Testis (tissue), 3 donors: ENCODE measurements around the gene CCDC14. TPM values are rescaled to one million over a fixed set of nuclear protein-coding genes. Genes with fewer than 3 reads are reported as not detected.

Experiments used
- DNase-seq: peaks from one replicate; pipeline ENCODE4 v3.0.0-alpha.2; 2019
- H3K27ac ChIP-seq, 2 donors: fragments of 200-600 bp; sonication (generic); one replicate each; pipeline ENCODE4 v1.5.1; 2019
- H3K27me3 ChIP-seq: fragments of 200-600 bp; sonication (generic); one replicate; pipeline ENCODE4 v1.5.1; 2019
- H3K36me3 ChIP-seq: fragments of 200-600 bp; sonication (generic); one replicate; pipeline ENCODE4 v1.5.1; 2017; ENCODE audit warnings: low read depth; ENCODE audit errors: missing control alignments
- H3K4me1 ChIP-seq: fragments of 200-600 bp; sonication (generic); one replicate; pipeline ENCODE4 v1.5.1; 2019
- H3K4me3 ChIP-seq, 2 donors: fragments of 200-600 bp; sonication (generic); one replicate each; pipeline ENCODE4 v1.5.1; 2017 to 2019
- H3K9me3 ChIP-seq: fragments of 200-600 bp; sonication (generic); one replicate; pipeline ENCODE4 v1.5.1; 2017
- POLR2A ChIP-seq: fragments of 450-650 bp; IDR thresholded peaks from one replicate; pipeline ENCODE4 v1.6.1; 2017; ENCODE audit warnings: antibody characterized with exemption, mild to moderate bottlenecking, moderate library complexity
- WGBS, 2 donors: methylation state at CpG; one replicate each; pipeline ENCODE4 v1.1.5; 2018; 5-methylcytosine and 5-hydroxymethylcytosine counted together
- intact Hi-C: fragments of 100-400 bp; cut with DNase I; formaldehyde crosslinking; loops from one replicate; pipeline ENCODE4 v1.15.1; 2023; ENCODE audit warnings: low total_unique reads
- polyA plus RNA-seq: library from polyadenylated mRNA; stranded (reverse); fragments of 350-450 nt; fragmentation: Illumina TruSeq; extraction: RNeasy Lipid Tissue Mini Kit (QIAGEN cat#74804); gene quantifications from one replicate; pipeline ENCODE4 v1.2.3, GENCODE V29; 2014; ENCODE audit warnings: low read depth, low replicate concordance; ENCODE audit not compliant: insufficient read depth
- total RNA-seq, 2 donors: library from RNA; depleted of rRNA; stranded (reverse); fragments of >200 nt; gene quantifications; one replicate each; pipeline ENCODE4 v1.2.3, GENCODE V29; 2016
- TF ChIP-seq, protein P1 (sequence below), 3 experiments: fragments of 450-650 bp in 2 of 3; fragments of 200-600 bp in 1 of 3; sonication (generic) in 1 of 3; IDR thresholded peaks; one replicate each; pipeline ENCODE4 v1.5.1; 2016 to 2019; ENCODE audit warnings: antibody characterized with exemption in 3 of 3, mild to moderate bottlenecking in 2 of 3, moderate library complexity in 1 of 3

Gene CCDC14
- total and polyA plus RNA-seq, 3 donors from 2014 or later, result 33.3 to 101 (median 63.7) TPM

DNA sequence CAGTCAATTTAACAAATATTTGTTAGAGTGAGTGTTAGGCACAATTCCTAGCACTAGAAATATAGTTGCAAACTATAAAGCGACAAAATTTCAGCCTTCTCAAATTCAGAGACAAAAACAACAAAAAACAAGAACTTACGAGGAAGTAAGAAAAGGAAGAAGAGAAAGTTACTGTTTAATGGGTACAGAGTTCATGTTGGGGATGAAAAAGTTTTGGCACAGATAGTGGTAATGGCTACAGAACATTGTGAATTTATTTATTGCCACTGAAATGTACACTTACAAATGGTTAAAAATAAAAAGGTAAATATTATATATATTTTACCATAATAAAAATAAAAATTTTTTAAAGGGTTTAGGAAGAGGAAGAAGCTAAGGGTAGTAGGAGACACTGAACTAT is 21.3 kb downstream of the CCDC14 start:
- no peak for DNase-seq
- H3K27me3 ChIP-seq, result no peaks in the 10 kb centered on the region
- TF ChIP-seq, protein P1, sequence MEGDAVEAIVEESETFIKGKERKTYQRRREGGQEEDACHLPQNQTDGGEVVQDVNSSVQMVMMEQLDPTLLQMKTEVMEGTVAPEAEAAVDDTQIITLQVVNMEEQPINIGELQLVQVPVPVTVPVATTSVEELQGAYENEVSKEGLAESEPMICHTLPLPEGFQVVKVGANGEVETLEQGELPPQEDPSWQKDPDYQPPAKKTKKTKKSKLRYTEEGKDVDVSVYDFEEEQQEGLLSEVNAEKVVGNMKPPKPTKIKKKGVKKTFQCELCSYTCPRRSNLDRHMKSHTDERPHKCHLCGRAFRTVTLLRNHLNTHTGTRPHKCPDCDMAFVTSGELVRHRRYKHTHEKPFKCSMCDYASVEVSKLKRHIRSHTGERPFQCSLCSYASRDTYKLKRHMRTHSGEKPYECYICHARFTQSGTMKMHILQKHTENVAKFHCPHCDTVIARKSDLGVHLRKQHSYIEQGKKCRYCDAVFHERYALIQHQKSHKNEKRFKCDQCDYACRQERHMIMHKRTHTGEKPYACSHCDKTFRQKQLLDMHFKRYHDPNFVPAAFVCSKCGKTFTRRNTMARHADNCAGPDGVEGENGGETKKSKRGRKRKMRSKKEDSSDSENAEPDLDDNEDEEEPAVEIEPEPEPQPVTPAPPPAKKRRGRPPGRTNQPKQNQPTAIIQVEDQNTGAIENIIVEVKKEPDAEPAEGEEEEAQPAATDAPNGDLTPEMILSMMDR (IDR thresholded peaks at IDR 0.05), result no peak
- TF ChIP-seq POLR2A, result no peak
- intact Hi-C loops, result no loop called here
- H3K9me3 ChIP-seq, result no peaks in the 10 kb centered on the region
- no peaks in the 10 kb centered on the region for H3K36me3 ChIP-seq
- no peaks in the 10 kb centered on the region for H3K4me1 ChIP-seq
- 90 to 93% methylated on average over 2 of the region's 2 CpGs for WGBS, 2 donors
- H3K4me3 ChIP-seq, result no peak overlapping the region
- H3K27ac ChIP-seq, result no peak overlapping the region

DNA sequence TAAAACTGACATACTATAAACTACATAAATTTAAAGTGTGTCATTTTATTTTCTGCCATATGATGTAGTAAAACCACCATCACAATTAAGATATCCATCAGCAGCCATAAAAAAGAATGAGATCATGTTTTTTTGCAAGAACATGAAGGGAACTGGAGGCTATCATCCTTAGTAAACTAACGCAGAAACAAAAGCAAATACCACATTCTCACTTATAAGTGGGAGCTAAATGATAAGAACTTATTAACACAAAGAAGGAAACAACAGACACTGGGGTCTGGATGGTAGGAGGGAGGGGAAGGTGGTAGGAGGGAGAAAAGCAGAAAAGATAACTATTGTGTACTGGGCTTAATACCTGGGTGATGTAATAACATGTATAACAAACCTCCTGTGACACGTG is 24.6 kb downstream of the CCDC14 start:
- Histone ChIP-seq H3K9me3 (no peaks in the 10 kb centered on the region), H3K27me3 (no peaks in the 10 kb centered on the region), H3K4me1 (no peaks in the 10 kb centered on the region), H3K27ac (no peak overlapping the region), H3K36me3 (no peaks in the 10 kb centered on the region), H3K4me3 (no peak overlapping the region)
- DNase-seq, result no peak
- intact Hi-C loops, result no loop called here
- 61 to 80% methylated on average over 2 of the region's 2 CpGs for WGBS, 2 donors
- TF ChIP-seq, protein P1 (IDR thresholded peaks at IDR 0.05), result no peak
- no peak for TF ChIP-seq POLR2A

DNA sequence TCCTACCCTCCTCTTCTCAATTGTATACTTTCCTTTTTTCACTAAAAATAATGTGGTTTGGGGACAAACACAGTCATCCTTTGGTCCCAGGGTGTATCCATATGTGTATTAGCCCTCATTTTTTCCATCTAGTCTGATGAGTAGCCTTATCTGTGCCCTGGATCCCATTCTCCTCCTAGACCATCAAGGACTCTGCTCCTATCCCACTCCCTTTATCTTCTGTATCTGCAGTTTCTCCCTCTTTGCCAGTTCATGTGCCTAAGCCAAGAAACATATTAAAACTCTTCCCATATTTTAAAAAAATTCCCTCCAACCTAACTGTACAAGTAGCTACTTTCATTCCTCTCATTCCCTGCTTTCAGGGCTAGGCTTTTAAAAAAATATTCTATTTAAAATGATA is 25.2 kb downstream of the CCDC14 start:
- no peak for TF ChIP-seq POLR2A
- TF ChIP-seq, protein P1 (IDR thresholded peaks at IDR 0.05), result no peak
- Histone ChIP-seq H3K36me3 (no peaks in the 10 kb centered on the region), H3K27ac (no peak overlapping the region), H3K4me1 (no peaks in the 10 kb centered on the region), H3K27me3 (no peaks in the 10 kb centered on the region), H3K9me3 (no peaks in the 10 kb centered on the region), H3K4me3 (no peak overlapping the region)
- DNase-seq, result no peak
- intact Hi-C loops, result no loop called here

DNA sequence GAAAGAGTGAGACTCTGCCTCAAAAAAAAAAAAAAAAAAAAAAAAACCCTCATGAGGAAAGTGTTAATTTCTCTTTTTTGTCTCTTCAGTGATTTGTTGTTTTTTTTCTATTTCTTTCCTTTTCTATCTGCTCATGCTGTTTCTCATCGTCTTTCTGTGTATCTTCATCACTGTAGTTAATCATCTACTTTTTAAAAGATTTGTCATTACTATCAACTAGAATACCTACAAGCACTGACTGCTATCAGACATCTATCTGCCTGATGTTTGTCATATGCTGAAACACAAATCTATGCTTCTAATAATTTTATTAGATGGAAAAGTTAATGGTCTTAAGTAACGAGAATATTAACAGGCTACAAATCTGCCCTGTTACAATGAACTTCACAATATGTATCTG is 26.8 kb downstream of the CCDC14 start:
- TF ChIP-seq, protein P1 (IDR thresholded peaks at IDR 0.05), result no peak
- no peak for TF ChIP-seq POLR2A
- no peak overlapping the region for H3K27ac ChIP-seq
- H3K4me1 ChIP-seq, result no peaks in the 10 kb centered on the region
- H3K9me3 ChIP-seq, result no peaks in the 10 kb centered on the region
- no peak overlapping the region for H3K4me3 ChIP-seq
- intact Hi-C loops, result no loop called here
- no peak for DNase-seq
- WGBS, 2 donors, result 78 to 85% methylated on average over 2 of the region's 2 CpGs
- no peaks in the 10 kb centered on the region for H3K27me3 ChIP-seq
- no peaks in the 10 kb centered on the region for H3K36me3 ChIP-seq

DNA sequence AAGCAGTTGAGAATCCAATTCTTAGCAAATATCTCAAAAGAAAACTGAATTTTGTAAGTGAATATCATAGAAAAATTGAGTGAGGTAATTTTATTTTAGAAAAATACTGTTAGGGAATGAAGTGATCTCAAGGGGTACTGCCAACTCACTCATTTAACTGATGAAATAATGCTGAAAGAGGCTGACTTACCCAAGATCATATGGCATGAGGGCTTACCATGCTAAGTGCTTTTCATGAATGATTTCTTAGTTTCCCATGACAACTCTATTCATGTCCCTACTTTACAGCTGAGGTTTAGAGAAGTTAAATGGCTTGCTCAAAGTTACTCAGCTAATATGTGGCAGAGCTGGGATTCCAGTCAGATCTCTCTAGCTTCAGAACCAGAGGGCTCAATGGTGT is 30.6 kb downstream of the CCDC14 start:
- TF ChIP-seq POLR2A, result no peak
- TF ChIP-seq, protein P1 (IDR thresholded peaks at IDR 0.05), result no peak

More for the DNA sequence above, 30.6 kb downstream of the CCDC14 start:
- no peak for DNase-seq
- no peaks in the 10 kb centered on the region for H3K4me1 ChIP-seq
- H3K27me3 ChIP-seq, result no peaks in the 10 kb centered on the region
- H3K4me3 ChIP-seq, result no peak overlapping the region
- no peaks in the 10 kb centered on the region for H3K9me3 ChIP-seq
- intact Hi-C loops, result no loop called here
- H3K27ac ChIP-seq, result no peak overlapping the region
- H3K36me3 ChIP-seq, result no peaks in the 10 kb centered on the region
